Measurements from ENCODE around the gene PCSK5.

DNA sequence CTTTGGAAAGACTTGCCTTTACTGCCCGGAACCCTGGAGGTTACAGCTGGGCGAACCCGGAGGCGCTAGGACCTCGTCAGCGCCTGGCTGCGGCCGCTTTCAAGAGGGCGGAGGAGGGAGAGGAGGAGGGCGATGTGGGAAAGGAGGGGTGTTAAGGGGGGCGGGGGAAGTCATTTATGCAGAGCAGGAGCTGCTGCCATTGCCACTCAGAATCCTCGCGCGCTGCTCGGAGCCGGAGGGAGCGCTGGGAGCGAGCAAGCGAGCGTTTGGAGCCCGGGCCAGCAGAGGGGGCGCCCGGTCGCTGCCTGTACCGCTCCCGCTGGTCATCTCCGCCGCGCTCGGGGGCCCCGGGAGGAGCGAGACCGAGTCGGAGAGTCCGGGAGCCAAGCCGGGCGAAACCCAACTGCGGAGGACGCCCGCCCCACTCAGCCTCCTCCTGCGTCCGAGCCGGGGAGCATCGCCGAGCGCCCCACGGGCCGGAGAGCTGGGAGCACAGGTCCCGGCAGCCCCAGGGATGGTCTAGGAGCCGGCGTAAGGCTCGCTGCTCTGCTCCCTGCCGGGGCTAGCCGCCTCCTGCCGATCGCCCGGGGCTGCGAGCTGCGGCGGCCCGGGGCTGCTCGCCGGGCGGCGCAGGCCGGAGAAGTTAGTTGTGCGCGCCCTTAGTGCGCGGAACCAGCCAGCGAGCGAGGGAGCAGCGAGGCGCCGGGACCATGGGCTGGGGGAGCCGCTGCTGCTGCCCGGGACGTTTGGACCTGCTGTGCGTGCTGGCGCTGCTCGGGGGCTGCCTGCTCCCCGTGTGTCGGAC is at the start of gene PCSK5:
- TF ChIP-seq EZH2 (IDR thresholded peaks at IDR 0.05; ENCODE audit: borderline replicate concordance, insufficient read depth, low read depth, low read length, poor library complexity, severe bottlenecking), result no peak
- TF ChIP-seq, protein P1, sequence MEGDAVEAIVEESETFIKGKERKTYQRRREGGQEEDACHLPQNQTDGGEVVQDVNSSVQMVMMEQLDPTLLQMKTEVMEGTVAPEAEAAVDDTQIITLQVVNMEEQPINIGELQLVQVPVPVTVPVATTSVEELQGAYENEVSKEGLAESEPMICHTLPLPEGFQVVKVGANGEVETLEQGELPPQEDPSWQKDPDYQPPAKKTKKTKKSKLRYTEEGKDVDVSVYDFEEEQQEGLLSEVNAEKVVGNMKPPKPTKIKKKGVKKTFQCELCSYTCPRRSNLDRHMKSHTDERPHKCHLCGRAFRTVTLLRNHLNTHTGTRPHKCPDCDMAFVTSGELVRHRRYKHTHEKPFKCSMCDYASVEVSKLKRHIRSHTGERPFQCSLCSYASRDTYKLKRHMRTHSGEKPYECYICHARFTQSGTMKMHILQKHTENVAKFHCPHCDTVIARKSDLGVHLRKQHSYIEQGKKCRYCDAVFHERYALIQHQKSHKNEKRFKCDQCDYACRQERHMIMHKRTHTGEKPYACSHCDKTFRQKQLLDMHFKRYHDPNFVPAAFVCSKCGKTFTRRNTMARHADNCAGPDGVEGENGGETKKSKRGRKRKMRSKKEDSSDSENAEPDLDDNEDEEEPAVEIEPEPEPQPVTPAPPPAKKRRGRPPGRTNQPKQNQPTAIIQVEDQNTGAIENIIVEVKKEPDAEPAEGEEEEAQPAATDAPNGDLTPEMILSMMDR (IDR thresholded peaks at IDR 0.05), result no peak
